ENCODE measurements around the gene CACNA1S. TPM values are rescaled to one million over a fixed set of nuclear protein-coding genes. Genes with fewer than 3 reads are reported as not detected.

Gene CACNA1S
- total RNA-seq, 4 donors from 2014 or later: 0.07 TPM; not detected in 3

DNA sequence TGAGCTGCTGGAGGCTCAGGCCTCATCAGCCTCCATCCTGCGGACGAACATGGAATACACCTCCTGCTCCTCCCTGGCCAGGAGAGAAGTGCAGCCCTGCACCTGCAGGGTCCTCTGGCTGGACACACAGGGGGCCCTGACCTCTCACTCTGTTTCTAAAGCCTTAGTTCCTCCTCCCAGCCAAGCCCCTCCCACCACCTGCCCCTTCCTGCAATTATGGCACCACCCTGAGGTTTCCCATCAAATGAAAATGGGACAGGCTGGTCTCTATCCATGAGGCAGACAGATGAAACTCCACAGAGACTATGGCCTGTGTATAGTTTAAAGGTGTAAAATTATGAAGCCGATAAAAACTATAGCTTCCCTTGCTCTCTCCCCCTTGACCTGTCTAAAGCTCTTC lies 42.6 kb downstream of the CACNA1S start:
- no peak for DNase-seq
- H3K9me3 ChIP-seq: no peaks in the 10 kb centered on the region
- no peak overlapping the region for H3K4me3 ChIP-seq
- H3K27me3 ChIP-seq: no peaks in the 10 kb centered on the region
- TF ChIP-seq, protein P1, sequence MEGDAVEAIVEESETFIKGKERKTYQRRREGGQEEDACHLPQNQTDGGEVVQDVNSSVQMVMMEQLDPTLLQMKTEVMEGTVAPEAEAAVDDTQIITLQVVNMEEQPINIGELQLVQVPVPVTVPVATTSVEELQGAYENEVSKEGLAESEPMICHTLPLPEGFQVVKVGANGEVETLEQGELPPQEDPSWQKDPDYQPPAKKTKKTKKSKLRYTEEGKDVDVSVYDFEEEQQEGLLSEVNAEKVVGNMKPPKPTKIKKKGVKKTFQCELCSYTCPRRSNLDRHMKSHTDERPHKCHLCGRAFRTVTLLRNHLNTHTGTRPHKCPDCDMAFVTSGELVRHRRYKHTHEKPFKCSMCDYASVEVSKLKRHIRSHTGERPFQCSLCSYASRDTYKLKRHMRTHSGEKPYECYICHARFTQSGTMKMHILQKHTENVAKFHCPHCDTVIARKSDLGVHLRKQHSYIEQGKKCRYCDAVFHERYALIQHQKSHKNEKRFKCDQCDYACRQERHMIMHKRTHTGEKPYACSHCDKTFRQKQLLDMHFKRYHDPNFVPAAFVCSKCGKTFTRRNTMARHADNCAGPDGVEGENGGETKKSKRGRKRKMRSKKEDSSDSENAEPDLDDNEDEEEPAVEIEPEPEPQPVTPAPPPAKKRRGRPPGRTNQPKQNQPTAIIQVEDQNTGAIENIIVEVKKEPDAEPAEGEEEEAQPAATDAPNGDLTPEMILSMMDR (IDR thresholded peaks at IDR 0.05): no peak
- TF ChIP-seq POLR2A (IDR thresholded peaks at IDR 0.05): no peak
- H3K27ac ChIP-seq: no peak overlapping the region
- no peaks in the 10 kb centered on the region for H3K36me3 ChIP-seq
- H3K4me1 ChIP-seq: no peaks in the 10 kb centered on the region
- intact Hi-C loops (cut with DNase I; ENCODE audit: low total_unique reads): no loop called here

DNA sequence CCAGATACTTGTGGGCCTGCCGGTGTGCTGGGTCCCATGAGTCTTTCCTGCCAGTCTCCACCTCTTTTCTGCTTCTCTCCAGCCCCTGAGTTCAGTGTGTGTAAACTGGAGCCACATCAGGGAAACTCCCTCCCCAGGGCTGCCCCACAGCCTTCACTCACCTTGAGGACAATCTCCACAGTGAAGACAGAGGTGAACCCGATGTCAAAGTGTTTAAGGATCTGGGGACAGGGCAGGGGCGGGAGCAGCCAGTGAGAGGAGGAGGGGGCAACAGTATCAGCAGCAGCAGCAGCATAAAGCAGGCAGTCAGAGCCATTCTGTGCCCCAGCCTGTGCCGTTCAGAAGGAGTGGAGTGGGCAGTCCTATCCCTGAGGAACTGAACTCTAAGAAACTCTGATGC lies 43.2 kb downstream of the CACNA1S start:
- no peak overlapping the region for H3K27ac ChIP-seq
- no peaks in the 10 kb centered on the region for H3K4me1 ChIP-seq
- no peaks in the 10 kb centered on the region for H3K36me3 ChIP-seq
- no peak for DNase-seq
- H3K27me3 ChIP-seq: no peaks in the 10 kb centered on the region
- H3K4me3 ChIP-seq: no peak overlapping the region
- intact Hi-C loops (cut with DNase I; ENCODE audit: low total_unique reads): no loop called here
- no peaks in the 10 kb centered on the region for H3K9me3 ChIP-seq
- TF ChIP-seq POLR2A (IDR thresholded peaks at IDR 0.05): no peak
- TF ChIP-seq, protein P1 (IDR thresholded peaks at IDR 0.05): no peak

DNA sequence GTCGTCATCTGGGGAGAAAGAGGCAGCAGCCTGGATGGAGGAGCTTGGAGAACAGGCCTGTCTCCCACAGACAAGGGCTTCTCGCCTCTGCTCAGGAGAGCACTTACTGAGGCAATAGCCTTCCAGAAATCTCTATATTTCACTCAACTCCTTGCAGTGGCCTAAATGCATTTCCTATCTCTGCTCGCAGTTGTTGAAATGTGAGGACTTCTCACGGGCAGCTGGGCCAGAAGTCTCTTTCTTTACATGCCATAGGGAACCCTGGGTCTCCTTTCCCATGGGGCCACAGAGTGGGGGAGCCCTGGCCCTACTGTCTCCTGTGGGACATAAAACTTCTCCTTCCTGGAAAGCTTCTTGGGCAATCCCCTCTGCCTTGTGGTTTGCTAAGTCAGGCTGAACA lies 45.2 kb downstream of the CACNA1S start:
- no peak for DNase-seq
- no peaks in the 10 kb centered on the region for H3K9me3 ChIP-seq
- intact Hi-C loops (cut with DNase I; ENCODE audit: low total_unique reads): no loop called here
- no peaks in the 10 kb centered on the region for H3K27me3 ChIP-seq
- H3K36me3 ChIP-seq: no peaks in the 10 kb centered on the region
- no peaks in the 10 kb centered on the region for H3K4me1 ChIP-seq
- no peak overlapping the region for H3K4me3 ChIP-seq
- no peak for TF ChIP-seq POLR2A (IDR thresholded peaks at IDR 0.05)
- TF ChIP-seq, protein P1 (IDR thresholded peaks at IDR 0.05): no peak
- H3K27ac ChIP-seq: no peak overlapping the region

DNA sequence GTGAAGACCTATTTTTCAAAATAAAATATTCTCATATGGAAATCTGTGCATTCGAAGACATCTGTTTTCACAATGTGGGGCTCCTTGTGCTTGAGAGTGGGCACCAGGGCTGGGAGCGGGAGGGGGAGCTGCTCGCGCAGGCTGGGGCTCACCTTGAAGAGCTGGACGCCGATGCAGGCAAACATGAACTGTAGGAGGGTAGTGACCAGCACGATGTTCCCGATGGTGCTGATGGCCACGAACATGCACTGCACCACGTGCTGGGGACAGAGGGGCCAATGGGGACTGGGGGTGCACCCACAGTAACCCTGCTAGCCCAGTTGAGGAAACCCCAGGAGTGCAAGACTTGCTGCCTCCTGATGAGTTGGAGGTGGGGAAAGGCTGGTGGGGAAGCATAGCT lies 46.5 kb downstream of the CACNA1S start:
- intact Hi-C loops (cut with DNase I; ENCODE audit: low total_unique reads): no loop called here
- no peaks in the 10 kb centered on the region for H3K27me3 ChIP-seq
- H3K9me3 ChIP-seq: no peaks in the 10 kb centered on the region
- no peaks in the 10 kb centered on the region for H3K36me3 ChIP-seq
- TF ChIP-seq POLR2A (IDR thresholded peaks at IDR 0.05): no peak
- TF ChIP-seq, protein P1 (IDR thresholded peaks at IDR 0.05): no peak
- no peak for DNase-seq
- no peak overlapping the region for H3K27ac ChIP-seq
- H3K4me3 ChIP-seq: no peak overlapping the region
- no peaks in the 10 kb centered on the region for H3K4me1 ChIP-seq

DNA sequence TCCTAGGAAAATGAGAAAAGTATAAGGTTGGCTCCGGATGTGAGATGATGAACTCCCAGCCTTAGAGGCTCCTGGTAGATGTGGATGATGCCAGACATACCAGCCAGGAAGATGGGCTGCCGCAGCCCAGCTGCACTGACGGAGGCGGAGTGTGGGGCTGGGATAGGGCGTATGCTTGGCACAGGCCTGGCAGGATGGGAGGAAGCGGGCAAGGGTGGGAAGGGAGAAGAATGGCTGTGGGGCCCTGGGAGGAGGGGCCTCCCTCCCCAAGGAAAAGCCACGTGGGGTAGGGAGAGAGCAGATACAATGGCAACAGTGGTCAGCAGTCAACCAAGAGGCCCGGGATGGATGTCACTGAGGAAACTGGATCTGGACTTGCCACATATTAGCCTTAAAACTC lies 47.4 kb downstream of the CACNA1S start:
- no peaks in the 10 kb centered on the region for H3K4me1 ChIP-seq
- TF ChIP-seq, protein P1 (IDR thresholded peaks at IDR 0.05): no peak
- TF ChIP-seq POLR2A (IDR thresholded peaks at IDR 0.05): no peak
- DNase-seq: no peak
- no peak overlapping the region for H3K4me3 ChIP-seq
- H3K27me3 ChIP-seq: no peaks in the 10 kb centered on the region
- no peaks in the 10 kb centered on the region for H3K9me3 ChIP-seq
- no peak overlapping the region for H3K27ac ChIP-seq
- no peaks in the 10 kb centered on the region for H3K36me3 ChIP-seq
- intact Hi-C loops (cut with DNase I; ENCODE audit: low total_unique reads): no loop called here
